GM21576 (cell line): Measurements from ENCODE around the gene F12.

Source experiments
- ATAC-seq: cut with Tn5 transposase; IDR thresholded peaks from one replicate; pipeline ENCODE4 v1.9.1; 2021; ENCODE audit warnings: mild to moderate bottlenecking, moderate library complexity; ENCODE audit not compliant: unreplicated experiment

Gene F12

GRCh38 chr5:177357459-177358351 is 51.7 kb downstream of the F12 start, which contains the start of gene RGS14:
TSS of gene RGS14 (plus strand) at chr5:177357924. CDS start at chr5:177358025, 101 bp downstream.
- ATAC-seq, result peak; percentile 83

- ATAC-seq, result no peak
These were observed 52.3 kb downstream of the F12 start for GRCh38 chr5:177357146-177357458.

- no peak for ATAC-seq
These were observed 52.6 kb downstream of the F12 start for GRCh38 chr5:177356746-177357145.

- ATAC-seq, result no peak
These were observed 53.5 kb downstream of the F12 start for GRCh38 chr5:177355868-177356168.

GRCh38 chr5:177355162-177355867 is 54.0 kb downstream of the F12 start:
- ATAC-seq, result no peak

- no peak for ATAC-seq
These were observed 54.7 kb downstream of the F12 start for GRCh38 chr5:177354711-177355110.

- no peak for ATAC-seq
These were observed 55.1 kb downstream of the F12 start for GRCh38 chr5:177354256-177354655.

GRCh38 chr5:177353093-177353492 is 56.3 kb downstream of the F12 start:
- ATAC-seq, result no peak
